HepG2 (cell line): ENCODE measurements around the gene DNM3. TPM values are rescaled to one million over a fixed set of nuclear protein-coding genes. Genes with fewer than 3 reads are reported as not detected.
A peak's percentile ranks its signal among the peaks of the same experiment; 100 is the strongest.

Source experiments
- AGO1 ChIP-seq: fragments of 200-400 bp; formaldehyde crosslinking; IDR thresholded peaks from 2 replicates; pipeline ENCODE4 v1.6.1; 2017; ENCODE audit warnings: mild to moderate bottlenecking, low read depth, low read length, moderate library complexity; ENCODE audit not compliant: poor library complexity, severe bottlenecking
- ESRRA ChIP-seq: sonication (generic); formaldehyde crosslinking; IDR thresholded peaks from 2 replicates; pipeline ENCODE4 v1.5.1; 2020; ENCODE audit warnings: mild to moderate bottlenecking, low read depth, missing genetic modification reagents
- GLMP ChIP-seq: sonication (generic); formaldehyde crosslinking; IDR thresholded peaks from 2 replicates; pipeline ENCODE4 v1.9.0; 2021; ENCODE audit warnings: missing genetic modification reagents, mild to moderate bottlenecking, borderline replicate concordance
- HBP1 ChIP-seq: IDR thresholded peaks from 2 replicates; pipeline ENCODE4 v1.6.1; 2016; ENCODE audit warnings: low read depth, control low read depth
- HHEX ChIP-seq: IDR thresholded peaks from 2 replicates; pipeline ENCODE4 v1.6.1; 2016; ENCODE audit warnings: control low read depth
- NCOA2 ChIP-seq: sonication (generic); formaldehyde crosslinking; IDR thresholded peaks from 2 replicates; pipeline ENCODE4 v1.8.0; 2022; ENCODE audit warnings: inconsistent platforms
- NR0B2 ChIP-seq: sonication (generic); formaldehyde crosslinking; IDR thresholded peaks from 2 replicates; pipeline ENCODE4 v1.4.0; 2020; ENCODE audit warnings: mild to moderate bottlenecking, missing genetic modification reagents
- RARA ChIP-seq: IDR thresholded peaks from 2 replicates; pipeline ENCODE4 v1.6.1; 2016; ENCODE audit warnings: missing genetic modification reagents, missing compliant biosample characterization
- REPIN1 ChIP-seq: sonication (generic); formaldehyde crosslinking; IDR thresholded peaks from 2 replicates; pipeline ENCODE4 v1.8.0; 2022; ENCODE audit warnings: missing genetic modification reagents, low read depth, mild to moderate bottlenecking, borderline replicate concordance
- SIX1 ChIP-seq: sonication (generic); formaldehyde crosslinking; IDR thresholded peaks from 2 replicates; pipeline ENCODE4 v1.4.0; 2020; ENCODE audit warnings: missing genetic modification reagents, borderline replicate concordance
- SOX13 ChIP-seq, 3 experiments: fragments of 450-650 bp in 1 of 3; sonication (generic) in 1 of 3; formaldehyde crosslinking in 1 of 3; IDR thresholded peaks in 2 of 3; conservative IDR thresholded peaks in 1 of 3; 2 replicates each; pipeline versions ENCODE4 v1.5.0 to v1.6.1; 2016 to 2020; ENCODE audit warnings: antibody characterized with exemption in 1 of 3, mild to moderate bottlenecking in 1 of 3, missing compliant biosample characterization in 1 of 3, missing genetic modification reagents in 1 of 3, moderate library complexity in 1 of 3
- TCF7L2 ChIP-seq: IDR thresholded peaks from 2 replicates; pipeline ENCODE4 v1.6.1; 2011; ENCODE audit warnings: mild to moderate bottlenecking, low read depth, low read length, moderate library complexity
- THRA ChIP-seq: sonication (generic); formaldehyde crosslinking; IDR thresholded peaks from 2 replicates; pipeline ENCODE4 v1.4.0; 2020; ENCODE audit warnings: missing genetic modification reagents, borderline replicate concordance
- USF2 ChIP-seq, 2 experiments: sonication (generic) in 1 of 2; formaldehyde crosslinking in 1 of 2; IDR thresholded peaks; 2 replicates each; pipeline versions ENCODE4 v1.5.1 to v1.6.1; 2011 to 2020; ENCODE audit warnings: borderline replicate concordance in 1 of 2, low read depth in 1 of 2, low read length in 1 of 2, mild to moderate bottlenecking in 1 of 2, missing genetic modification reagents in 1 of 2, moderate library complexity in 1 of 2
- ZNF20 ChIP-seq: sonication (generic); formaldehyde crosslinking; IDR thresholded peaks from 2 replicates; pipeline ENCODE4 v1.4.0; 2020; ENCODE audit warnings: mild to moderate bottlenecking, moderate library complexity, missing genetic modification reagents
- ZNF205 ChIP-seq: IDR thresholded peaks from 2 replicates; pipeline ENCODE4 v1.6.1; 2018; ENCODE audit warnings: missing biosample characterization, missing genetic modification reagents
- ZNF281 ChIP-seq: sonication (generic); formaldehyde crosslinking; IDR thresholded peaks from 2 replicates; pipeline ENCODE4 v1.4.0; 2020; ENCODE audit warnings: missing genetic modification reagents, borderline replicate concordance
- ZSCAN25 ChIP-seq: sonication (generic); formaldehyde crosslinking; IDR thresholded peaks from 2 replicates; pipeline ENCODE4 v1.8.0; 2022; ENCODE audit warnings: mild to moderate bottlenecking, missing genetic modification reagents
- polyA plus RNA-seq, 8 experiments: library from polyadenylated mRNA; depleted of rRNA in 3 of 8; stranded (reverse) in 7 of 8; unstranded in 1 of 8; fragments of >200 nt; fragmentation: Illumina TruSeq in 4 of 8; extraction: Trizol in 4 of 8; gene quantifications; 2 replicates each; pipeline versions ENCODE4 v1.2.1 to v1.2.3, GENCODE V29; 2011 to 2016; ENCODE audit warnings: low read depth in 4 of 8, missing spikeins in 1 of 8, mixed read lengths in 1 of 8; ENCODE audit not compliant: insufficient read depth in 1 of 8
- total RNA-seq, 5 experiments: library from RNA; depleted of rRNA; stranded (reverse); fragments of >200 nt; fragmentation: Illumina TruSeq; extraction: Trizol; gene quantifications; 2 replicates each; pipeline ENCODE4 v1.2.3, GENCODE V29; 2016; ENCODE audit warnings: low read depth in 1 of 5

DNM3 gene
- total and polyA plus RNA-seq, 2 of the 13 experiments (the other 11 are each of a cell fraction or from before 2014, with no cell fraction given), result 0.05 TPM; not detected in 1

- TF ChIP-seq ESRRA (CRISPR knock-in tag), result no peak
- no peak for TF ChIP-seq ZNF20 (CRISPR knock-in tag)
- no peak for TF ChIP-seq NR0B2 (CRISPR knock-in tag)
- peak; percentile 38; the same call in 1 of the 2 replicates for TF ChIP-seq HHEX
- TF ChIP-seq ZNF281 (CRISPR knock-in tag), result peak; percentile 61; the same call in 1 of the 2 replicates
- TF ChIP-seq RARA (CRISPR knock-in tag), result peak; percentile 25
- no peak for TF ChIP-seq HBP1 (CRISPR knock-in tag)
- no peak for TF ChIP-seq USF2 (IDR thresholded peaks at IDR 0.05; ENCODE audit: low read depth, low read length)
- no peak for TF ChIP-seq USF2 (CRISPR knock-in tag; IDR thresholded peaks at IDR 0.05; ENCODE audit: borderline replicate concordance)
- no peak for TF ChIP-seq SOX13 (IDR thresholded peaks at IDR 0.05)
- peak in 1 of 2 experiments; percentile 65; a peak in 1 of 4 replicates for TF ChIP-seq SOX13 (CRISPR knock-in tag; conservative IDR thresholded peaks at IDR 0.05 in 1 of 2, IDR thresholded peaks at IDR 0.05 in 1 of 2)
- TF ChIP-seq ZSCAN25 (CRISPR knock-in tag), result no peak
- TF ChIP-seq TCF7L2, result peak; percentile 64
- TF ChIP-seq REPIN1 (CRISPR knock-in tag), result no peak
- TF ChIP-seq NCOA2 (CRISPR knock-in tag), result peak; percentile 40; the same call in 1 of the 2 replicates
- no peak for TF ChIP-seq GLMP (CRISPR knock-in tag)
- peak; percentile 50; the same call in 1 of the 2 replicates for TF ChIP-seq SIX1 (CRISPR knock-in tag)
- no peak for TF ChIP-seq THRA (CRISPR knock-in tag)
- 0 out of 2 replicates have a peak, but pooled peaks have one; percentile 2 for TF ChIP-seq ZNF205 (CRISPR knock-in tag)
- TF ChIP-seq AGO1, result no peak
Observed at GRCh38 chr1:172451002-172451443, 609.7 kb downstream of the DNM3 start (continued).
